GM21737 (cell line): ENCODE results near the gene ZC3HAV1.
"Not testable (repeated sequence)": the region's sequence is repeated elsewhere in the genome, so short reads cannot be mapped to it uniquely, and the experiment has no call there.

Source experiments
- ATAC-seq: cut with Tn5 transposase; IDR thresholded peaks from one replicate; pipeline ENCODE4 v1.9.1; 2021; ENCODE audit warnings: mild to moderate bottlenecking, moderate library complexity; ENCODE audit not compliant: unreplicated experiment

Gene ZC3HAV1

GRCh38 chr7:139112741-139113250 lies 3.3 kb upstream of the ZC3HAV1 start:
- no peak for ATAC-seq

DNA sequence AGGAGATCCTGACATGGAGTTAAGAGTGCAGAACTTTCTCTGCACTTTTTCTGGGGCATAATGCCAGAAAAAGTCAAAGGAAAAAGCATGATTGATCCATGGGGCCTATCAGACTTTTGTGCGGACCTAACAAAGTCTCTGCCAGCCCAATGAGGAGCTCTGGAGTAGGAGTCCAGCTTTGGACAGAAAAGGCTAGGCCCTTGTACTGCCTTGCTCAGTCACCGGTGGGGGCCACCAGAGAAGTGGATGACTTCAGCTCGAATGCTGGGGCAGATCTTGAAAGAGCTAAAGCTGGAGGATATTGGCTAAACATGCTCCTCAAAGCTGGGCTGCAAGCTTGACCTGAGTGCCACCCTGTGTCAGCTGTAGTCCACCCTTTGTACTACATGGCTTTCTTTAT lies 2.8 kb upstream of the ZC3HAV1 start:
- ATAC-seq, result no peak

GRCh38 chr7:139111811-139112301 lies 2.3 kb upstream of the ZC3HAV1 start:
- no peak for ATAC-seq

- ATAC-seq, result no peak
These were observed 1.6 kb upstream of the ZC3HAV1 start for GRCh38 chr7:139111147-139111546.

- peak; percentile 0 for ATAC-seq
These were observed 477 bp upstream of the ZC3HAV1 start for GRCh38 chr7:139109983-139110411.

- no peak for ATAC-seq
These were observed 993 bp downstream of the ZC3HAV1 start for GRCh38 chr7:139108266-139109187.

DNA sequence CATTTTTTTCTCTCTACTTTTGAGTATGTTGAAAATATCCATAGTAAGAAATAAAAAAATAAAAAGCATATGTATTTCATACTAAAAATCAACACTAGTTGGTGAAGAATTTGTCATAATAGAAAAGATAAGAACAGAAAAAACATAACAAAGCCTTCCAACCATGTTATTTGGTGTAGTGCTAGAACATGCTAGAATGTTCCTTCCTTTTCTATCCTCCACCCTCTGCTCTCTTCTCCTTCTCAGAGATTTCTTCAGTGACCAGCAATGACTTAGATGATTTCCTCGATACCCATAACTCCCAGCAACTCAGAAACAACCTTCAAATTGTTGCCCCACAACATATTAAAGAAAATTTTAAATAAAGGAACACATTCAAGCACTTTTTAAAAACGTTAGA lies 2.6 kb downstream of the ZC3HAV1 start:
- no peak for ATAC-seq

- ATAC-seq, result not testable (repeated sequence)
These were observed 3.3 kb downstream of the ZC3HAV1 start for GRCh38 chr7:139106227-139106626.

- ATAC-seq, result no peak
These were observed 4.0 kb downstream of the ZC3HAV1 start for GRCh38 chr7:139105484-139105883.

- peak; percentile 34 for ATAC-seq
These were observed 5.4 kb downstream of the ZC3HAV1 start for GRCh38 chr7:139104091-139104450.

DNA sequence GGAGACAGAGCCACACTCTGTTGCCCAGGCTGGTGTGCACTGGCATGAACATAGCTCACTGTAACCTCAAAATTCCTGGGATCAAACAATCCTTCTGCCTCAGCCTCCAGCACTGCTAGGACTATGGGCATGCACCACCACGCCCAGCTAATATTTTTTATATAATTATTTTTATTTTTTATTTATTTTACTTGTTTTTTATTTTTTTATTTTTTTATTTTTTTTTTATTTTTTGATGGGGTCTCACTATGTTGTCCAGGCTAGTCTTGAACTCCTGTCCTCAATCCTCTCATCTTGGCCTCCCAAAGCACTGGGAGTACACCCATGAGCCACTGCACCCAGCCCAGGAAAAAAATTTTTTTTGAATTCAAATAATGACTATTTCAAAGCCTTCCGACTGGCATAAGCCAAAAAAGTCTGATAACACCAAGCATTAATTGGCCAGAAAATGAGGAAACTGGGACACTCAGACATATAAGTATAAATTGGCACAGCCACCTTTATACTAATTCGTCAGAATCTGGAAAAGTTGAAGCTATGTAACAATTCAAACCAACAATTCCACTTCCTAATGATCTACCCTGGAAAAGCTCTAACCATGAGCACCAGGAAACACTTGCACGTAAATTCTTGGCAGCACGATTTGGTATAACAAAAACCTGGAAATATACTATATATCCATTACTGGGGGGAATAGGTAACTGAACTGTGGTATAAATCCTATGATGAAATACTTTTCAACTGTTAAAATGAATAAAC lies 6.3 kb downstream of the ZC3HAV1 start:
- ATAC-seq, result no peak

- ATAC-seq, result not testable (repeated sequence)
These were observed 7.8 kb downstream of the ZC3HAV1 start for GRCh38 chr7:139101637-139102158.

DNA sequence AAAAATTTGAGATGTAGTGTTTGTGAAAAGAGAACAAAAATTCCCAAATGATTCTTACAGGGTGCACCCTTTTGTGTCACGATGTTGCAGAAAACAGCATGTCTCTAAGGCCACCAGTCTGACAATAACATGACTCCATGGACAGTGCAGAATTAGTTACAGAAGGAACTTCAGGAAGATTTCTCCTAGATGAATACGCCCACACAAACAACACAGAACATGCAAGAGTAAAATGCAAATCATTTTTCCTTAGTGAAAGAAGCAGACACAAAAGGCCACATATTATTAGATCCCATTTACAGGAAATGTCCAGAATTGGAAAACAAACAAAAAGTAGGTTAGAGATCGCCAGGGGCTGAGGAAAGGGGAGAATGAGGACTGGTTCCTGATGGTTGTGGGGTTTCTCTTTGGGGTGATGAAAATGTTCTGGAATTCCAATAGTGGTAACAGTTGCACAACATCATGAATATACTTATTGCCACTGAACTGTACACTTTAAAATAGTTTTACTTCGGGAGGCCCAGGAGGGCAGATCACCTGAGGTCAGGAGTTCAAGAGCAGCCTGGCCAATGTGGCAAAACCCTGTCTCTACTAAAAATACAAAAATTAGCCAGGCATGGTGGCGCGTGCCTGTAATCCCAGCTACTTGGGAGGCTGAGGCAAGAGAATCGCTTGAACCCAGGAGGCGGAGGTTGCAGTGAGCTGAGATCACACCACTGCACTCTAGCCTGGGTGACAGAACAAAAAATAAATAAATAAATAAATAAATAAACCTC lies 10.2 kb downstream of the ZC3HAV1 start:
- no peak for ATAC-seq

GRCh38 chr7:139095194-139095659 lies 14.3 kb downstream of the ZC3HAV1 start:
- peak; percentile 99 for ATAC-seq

- no peak for ATAC-seq
These were observed 14.9 kb downstream of the ZC3HAV1 start for GRCh38 chr7:139094596-139094995.

DNA sequence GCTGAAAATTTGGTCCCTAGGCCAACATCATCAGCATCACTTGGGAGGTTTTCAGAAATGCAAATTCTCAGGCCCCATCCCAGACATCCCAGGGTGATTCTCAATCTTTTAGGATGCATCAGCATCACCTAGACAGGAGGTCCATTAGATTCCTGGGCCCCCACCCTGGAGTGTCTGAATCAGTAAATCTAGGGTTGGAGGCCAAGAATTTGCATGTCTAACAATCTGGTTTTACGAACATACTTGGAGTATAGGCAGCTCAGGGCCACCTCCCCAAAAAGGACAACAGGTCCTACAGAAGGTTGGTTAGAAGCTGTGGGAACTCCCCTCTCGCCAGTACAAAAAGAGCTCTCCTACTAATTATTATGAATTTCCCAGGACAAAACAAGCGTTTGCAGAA lies 15.5 kb downstream of the ZC3HAV1 start:
- no peak for ATAC-seq

GRCh38 chr7:139093512-139093911 lies 16.0 kb downstream of the ZC3HAV1 start:
- ATAC-seq, result not testable (repeated sequence)

DNA sequence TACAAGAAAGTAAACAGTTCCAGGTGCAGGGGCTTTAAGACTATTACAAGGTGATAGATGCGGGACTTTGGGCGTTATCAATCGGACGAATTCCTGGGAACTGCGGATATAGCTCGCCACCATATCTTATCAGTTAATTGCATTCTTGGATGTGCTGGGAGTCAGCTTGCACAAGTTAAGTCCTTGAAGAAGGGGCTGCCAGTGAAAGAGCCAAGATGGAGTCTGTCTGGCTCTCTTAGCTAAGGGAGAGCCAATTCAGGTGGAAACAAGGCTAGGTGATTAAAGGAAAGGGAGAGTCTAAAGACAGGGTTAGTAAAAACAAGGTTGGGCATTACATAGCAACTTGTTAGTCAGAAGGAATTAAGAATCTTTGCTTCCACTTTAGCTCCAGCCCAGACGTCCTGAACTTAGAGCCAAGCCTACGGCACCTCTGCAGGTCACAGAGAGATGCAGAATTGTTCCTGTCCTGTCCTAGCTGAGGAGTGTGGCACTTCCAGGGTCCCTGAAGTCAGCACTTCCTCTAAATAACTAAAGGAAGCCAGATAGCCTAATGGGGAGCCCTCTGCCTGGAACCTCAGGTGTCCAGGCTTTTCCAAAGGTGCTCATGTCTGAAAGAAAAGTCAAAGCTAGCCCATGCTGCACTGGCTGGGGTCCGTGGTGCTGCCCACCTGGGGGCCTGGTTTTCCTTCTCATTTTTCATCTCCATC lies 17.3 kb downstream of the ZC3HAV1 start:
- no peak for ATAC-seq

- ATAC-seq, result no peak
These were observed 17.9 kb downstream of the ZC3HAV1 start for GRCh38 chr7:139091677-139091996.

DNA sequence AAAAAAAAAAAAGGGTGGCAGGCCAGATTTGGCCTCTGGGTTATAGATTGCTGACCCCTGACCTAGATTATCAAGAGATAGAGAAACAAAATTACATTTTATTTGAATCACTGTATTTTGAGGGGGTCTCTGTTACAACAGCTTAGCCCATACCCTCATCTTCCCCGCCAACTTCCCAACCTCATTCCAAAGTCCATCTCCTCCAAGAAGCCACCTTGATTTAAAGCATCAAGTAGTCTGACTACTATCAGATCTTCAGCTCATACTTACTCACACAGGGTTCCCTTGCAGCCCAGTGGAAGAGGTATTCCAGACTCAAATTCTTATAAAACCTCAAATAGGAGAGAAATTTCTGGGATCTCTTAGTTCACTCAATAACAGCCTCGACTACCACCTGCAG lies 20.4 kb downstream of the ZC3HAV1 start:
- ATAC-seq, result no peak
